ENCODE data around the gene BICD2.

The BICD2 gene

GRCh38 chr9:92747459-92748232 is 17.0 kb downstream of the BICD2 start:
- no peak for DNase-seq (ENCODE audit: low read depth in 2 of 2)

- DNase-seq (ENCODE audit: low read depth in 2 of 2) = no peak
Observed at GRCh38 chr9:92746567-92747458, 17.8 kb downstream of the BICD2 start.

- no peak for DNase-seq (ENCODE audit: low read depth in 2 of 2)
Observed at GRCh38 chr9:92745881-92746280, 18.8 kb downstream of the BICD2 start.

DNA sequence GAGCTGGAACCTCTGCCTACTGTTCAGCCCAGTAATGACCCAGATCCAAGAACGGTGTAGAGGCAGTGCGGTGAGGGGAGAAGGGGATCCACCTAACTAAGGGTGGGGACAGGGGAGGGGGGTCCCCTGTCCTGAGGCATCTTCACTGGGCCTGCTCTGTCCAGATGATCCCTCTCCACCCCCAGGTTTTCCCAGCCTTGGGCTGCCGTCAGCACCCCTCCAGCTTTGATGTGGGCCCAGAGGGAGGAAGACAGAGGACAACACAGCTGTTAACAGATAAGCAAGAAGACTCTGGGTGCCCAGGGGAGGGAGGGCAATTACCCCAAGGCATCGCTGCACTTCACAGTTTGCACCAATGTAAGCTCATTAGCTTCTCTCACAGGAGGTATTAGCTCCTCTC is 19.3 kb downstream of the BICD2 start:
- no peak for DNase-seq (ENCODE audit: low read depth in 2 of 2)

- DNase-seq (ENCODE audit: low read depth in 2 of 2) = no peak
Observed at GRCh38 chr9:92740969-92741368, 23.7 kb downstream of the BICD2 start.

DNA sequence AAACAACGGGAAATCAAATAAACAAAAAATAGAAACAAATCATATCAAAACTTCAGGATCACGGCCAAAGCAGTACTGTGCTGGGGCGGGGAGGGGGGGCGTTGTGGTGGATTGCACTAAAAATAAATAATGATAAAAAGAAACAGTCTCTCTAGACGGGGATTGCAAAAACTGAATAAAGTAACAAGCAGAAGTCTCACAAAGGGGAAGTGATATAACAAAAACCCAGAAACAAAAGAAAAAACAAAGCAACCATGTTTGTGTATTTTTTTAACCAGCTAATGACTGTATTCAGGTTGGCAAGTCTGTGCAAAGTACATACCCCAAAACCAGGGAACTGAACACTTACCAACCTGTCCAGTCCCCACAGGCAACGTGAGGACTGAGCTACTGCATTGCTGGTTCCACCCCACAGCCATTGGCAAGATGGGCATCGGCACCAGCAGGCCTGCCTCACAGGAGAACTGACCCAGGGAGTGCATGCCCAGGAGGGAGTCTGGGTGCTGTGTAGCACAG is 24.1 kb downstream of the BICD2 start:
- DNase-seq (ENCODE audit: low read depth in 2 of 2) = no peak

DNA sequence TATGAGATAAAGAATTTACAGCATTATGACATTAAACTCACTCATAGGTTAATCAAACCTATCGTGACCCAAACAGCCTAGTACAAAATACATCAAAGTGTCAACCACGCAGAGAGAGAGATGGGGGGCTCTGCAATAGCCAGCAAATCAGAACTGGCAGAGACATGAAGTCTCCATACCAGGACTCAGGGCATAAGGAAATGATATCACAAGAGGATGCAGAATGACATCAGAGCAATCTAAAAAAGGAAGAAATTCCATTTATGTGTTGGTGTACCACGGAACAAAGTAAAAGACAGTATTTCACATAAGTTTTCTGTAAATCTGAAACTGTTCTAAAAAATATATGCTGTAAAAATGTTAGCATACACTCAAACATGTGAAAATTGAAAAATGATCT is 24.6 kb downstream of the BICD2 start:
- DNase-seq (ENCODE audit: low read depth in 2 of 2) = no peak

GRCh38 chr9:92739346-92739970 is 25.2 kb downstream of the BICD2 start:
- no peak for DNase-seq (ENCODE audit: low read depth in 2 of 2)

DNA sequence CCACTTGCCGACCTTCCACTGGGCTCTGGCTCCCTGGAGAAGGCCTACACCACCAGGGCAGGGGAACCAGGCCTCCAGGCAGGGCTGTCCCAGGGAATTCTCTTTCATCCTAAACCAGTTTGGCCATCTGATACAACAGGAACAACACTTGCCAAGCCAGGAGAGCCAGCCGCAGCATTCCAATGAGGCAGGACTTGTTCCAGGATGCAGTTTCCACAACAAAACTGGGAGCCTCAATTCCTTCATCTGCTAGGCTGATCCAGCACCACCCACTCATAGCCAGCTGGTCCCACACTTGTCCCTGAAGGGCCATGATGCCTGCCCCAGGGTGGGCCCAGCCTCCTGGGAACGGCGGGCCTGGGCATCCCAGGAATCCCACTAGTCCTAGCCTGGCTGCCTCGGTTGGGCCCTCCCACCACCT is 26.0 kb downstream of the BICD2 start:
- DNase-seq (ENCODE audit: low read depth in 2 of 2) = no peak

- DNase-seq (ENCODE audit: low read depth in 2 of 2) = no peak
Observed at GRCh38 chr9:92737611-92738299, 26.9 kb downstream of the BICD2 start.

DNA sequence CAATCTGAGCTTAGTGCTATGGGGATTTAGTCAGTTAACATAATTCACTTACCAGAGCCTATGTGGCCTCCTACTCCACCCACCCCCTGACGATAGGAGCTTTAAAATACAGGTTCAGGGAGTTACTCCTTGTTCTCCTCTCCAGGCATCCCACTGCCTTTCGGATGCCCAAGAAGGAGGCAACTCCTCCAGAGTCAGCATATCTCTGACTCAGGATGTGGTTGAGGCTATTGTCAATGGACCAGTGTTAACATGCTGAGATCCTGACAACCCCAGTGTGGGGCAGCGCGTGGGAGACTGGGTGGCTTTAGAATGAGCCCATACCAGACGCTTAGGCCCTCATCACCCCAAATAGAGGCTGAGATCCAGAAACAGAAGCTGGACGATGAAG is 27.4 kb downstream of the BICD2 start:
- no peak for DNase-seq (ENCODE audit: low read depth in 2 of 2)

DNA sequence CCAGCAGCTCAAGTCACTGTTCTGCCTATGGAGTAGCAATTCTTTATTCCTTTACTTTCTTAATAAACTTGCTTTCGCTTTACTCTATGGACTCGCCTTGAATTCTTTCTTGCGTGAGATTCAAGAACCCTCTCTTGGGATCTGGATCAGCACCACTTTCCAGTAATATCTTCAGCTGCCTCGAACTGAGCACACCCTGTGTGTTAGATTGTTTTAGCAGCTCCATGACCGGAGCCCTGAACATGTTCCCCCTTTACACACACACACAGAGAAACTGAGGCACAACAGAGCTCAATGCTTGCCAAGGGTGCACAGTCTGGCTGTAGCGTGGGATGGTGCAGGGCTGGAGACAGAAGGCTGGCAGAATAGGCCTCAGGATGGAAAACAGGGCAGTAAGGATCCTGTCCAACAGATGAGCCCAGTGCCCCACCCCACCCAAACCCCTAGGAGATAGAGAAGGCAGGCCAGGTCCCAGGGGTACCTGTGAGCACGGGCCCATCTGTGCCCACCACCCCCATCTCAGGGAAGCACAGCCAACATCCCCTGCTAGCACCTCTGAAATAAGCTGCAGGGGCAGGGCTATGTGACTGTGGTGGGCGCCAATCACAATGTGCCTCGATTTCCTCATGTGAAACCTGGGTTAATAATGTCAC is 27.9 kb downstream of the BICD2 start:
- DNase-seq (ENCODE audit: low read depth in 2 of 2) = no peak

DNA sequence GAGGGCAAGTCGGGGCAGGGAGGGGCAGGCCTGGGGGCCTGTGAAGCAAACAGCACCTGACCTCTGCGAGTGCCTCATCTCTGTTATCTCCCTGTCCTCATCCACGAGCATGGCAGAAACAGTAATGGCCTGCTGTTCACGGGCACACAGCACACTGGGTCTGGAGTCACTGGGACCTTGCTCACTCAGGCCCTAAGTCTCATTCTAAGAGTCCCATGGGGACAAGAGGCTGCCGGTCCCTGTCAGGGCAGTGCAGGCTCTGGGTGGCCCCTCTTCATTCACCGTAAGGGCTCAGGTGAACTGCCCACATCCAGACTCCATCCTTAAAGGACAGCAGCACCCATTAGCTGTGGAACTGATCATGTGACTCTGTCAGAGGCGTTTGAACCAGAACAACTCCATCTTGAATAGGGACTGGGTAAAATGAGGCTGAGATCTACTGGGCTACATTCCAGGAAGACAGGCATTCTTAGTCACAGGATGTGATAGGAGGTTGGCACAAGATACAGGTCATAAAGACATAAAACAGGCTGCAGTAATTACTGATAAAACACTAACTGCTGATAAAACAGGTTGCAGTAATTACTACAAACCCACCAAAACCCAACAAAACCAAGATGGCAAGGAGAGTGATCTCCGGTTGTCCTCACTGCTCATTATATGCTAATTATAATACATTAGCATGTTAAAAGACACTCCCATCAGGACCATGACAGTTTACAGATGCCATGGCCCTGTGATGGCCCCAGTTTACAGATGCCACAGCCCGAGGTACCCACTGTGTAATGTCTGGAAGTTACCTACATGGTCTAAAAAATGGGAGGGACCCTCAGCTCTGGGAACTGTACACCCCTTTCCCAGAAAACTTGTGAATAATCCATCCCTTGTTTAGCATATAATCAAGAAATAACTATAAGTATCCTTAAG is 28.7 kb downstream of the BICD2 start:
- DNase-seq (ENCODE audit: low read depth in 2 of 2) = no peak

GRCh38 chr9:92734931-92735635 is 29.6 kb downstream of the BICD2 start:
- no peak for DNase-seq (ENCODE audit: low read depth in 2 of 2)

DNA sequence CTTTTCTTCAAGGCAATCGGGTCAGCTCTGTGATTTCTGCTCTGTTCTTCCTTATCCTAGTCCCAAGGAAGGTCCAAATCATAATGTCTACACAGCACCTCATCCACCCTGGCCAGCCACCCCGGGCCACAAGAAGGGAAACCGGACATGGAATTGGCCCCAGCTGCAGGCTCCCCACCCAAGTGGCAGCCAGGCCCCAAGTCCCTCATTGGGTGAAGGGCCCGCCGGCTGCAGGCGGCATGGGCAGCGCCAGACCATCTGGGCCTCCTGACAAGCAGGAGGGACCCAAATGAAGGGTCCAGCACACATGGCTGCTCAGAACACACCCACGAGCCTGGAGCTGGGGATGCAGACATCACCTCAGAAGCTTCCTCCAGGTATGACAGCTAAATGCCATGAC is 33.7 kb downstream of the BICD2 start:
- DNase-seq (ENCODE audit: low read depth in 2 of 2) = no peak

GRCh38 chr9:92729735-92730155 is 34.9 kb downstream of the BICD2 start:
- no peak for DNase-seq (ENCODE audit: low read depth in 2 of 2)

- DNase-seq (ENCODE audit: low read depth in 2 of 2) = no peak
Observed at GRCh38 chr9:92728831-92729734, 35.5 kb downstream of the BICD2 start.

Measured in stimulated activated CD8-positive, alpha-beta memory T cell treated with anti-CD3 and anti-CD28 coated beads, Interleukin-15, amount 100 ng/mL, for 48 hours (primary cell).